A673 (cell line): ENCODE results near the gene UBASH3B.

ENCODE experiments used
- CTCF ChIP-seq: fragments of 300-800, 200-600 bp; sonication (generic); conservative IDR thresholded peaks from 2 replicates; pipeline ENCODE4 v1.5.1; 2017; ENCODE audit warnings: low read depth, mild to moderate bottlenecking, antibody characterized with exemption, low read length, moderate library complexity, mixed read lengths
- EZH2 ChIP-seq: fragments of 200-600 bp; sonication (generic); IDR thresholded peaks from 2 replicates; pipeline ENCODE4 v1.6.1; 2017; ENCODE audit warnings: borderline replicate concordance, low read depth, mild to moderate bottlenecking, mixed read lengths, antibody characterized with exemption, low read length; ENCODE audit not compliant: poor library complexity, severe bottlenecking

- no peak for TF ChIP-seq CTCF
- TF ChIP-seq EZH2, result no peak
Observed at GRCh38 chr11:122852796-122853160, 197.3 kb downstream of the UBASH3B start.
